ENCODE measurements around the gene MC3R.
A peak's percentile ranks its signal among the peaks of the same experiment; 100 is the strongest.

DNA sequence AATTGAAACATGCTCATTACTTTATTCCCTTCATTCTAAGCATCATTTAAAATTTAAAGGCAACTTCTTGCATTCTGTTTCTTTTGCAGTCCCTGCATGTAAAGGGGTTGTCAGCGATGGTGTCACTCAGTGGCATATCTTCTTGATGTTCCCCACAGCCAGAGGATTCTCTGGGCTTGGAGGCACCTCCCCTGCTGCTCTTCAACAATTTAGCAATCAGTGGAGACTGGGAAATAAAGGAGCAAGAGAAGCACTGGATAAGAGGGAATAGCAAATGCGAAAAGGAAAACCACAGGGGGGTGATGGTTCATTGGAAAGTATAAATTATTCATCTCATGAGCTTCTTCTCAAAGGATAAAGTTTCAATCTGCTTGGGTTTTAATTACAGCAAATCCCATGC, 30.7 kb upstream of the MC3R start:
- TF ChIP-seq, protein P1, sequence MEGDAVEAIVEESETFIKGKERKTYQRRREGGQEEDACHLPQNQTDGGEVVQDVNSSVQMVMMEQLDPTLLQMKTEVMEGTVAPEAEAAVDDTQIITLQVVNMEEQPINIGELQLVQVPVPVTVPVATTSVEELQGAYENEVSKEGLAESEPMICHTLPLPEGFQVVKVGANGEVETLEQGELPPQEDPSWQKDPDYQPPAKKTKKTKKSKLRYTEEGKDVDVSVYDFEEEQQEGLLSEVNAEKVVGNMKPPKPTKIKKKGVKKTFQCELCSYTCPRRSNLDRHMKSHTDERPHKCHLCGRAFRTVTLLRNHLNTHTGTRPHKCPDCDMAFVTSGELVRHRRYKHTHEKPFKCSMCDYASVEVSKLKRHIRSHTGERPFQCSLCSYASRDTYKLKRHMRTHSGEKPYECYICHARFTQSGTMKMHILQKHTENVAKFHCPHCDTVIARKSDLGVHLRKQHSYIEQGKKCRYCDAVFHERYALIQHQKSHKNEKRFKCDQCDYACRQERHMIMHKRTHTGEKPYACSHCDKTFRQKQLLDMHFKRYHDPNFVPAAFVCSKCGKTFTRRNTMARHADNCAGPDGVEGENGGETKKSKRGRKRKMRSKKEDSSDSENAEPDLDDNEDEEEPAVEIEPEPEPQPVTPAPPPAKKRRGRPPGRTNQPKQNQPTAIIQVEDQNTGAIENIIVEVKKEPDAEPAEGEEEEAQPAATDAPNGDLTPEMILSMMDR (IDR thresholded peaks at IDR 0.05; ENCODE audit: poor library complexity, severe bottlenecking), result no peak
- peak; percentile 14 for TF ChIP-seq POLR2AphosphoS5 (IDR thresholded peaks at IDR 0.05)
- TF ChIP-seq EZH2 (IDR thresholded peaks at IDR 0.05; ENCODE audit: borderline replicate concordance, insufficient read depth, low read length, poor library complexity, severe bottlenecking), result no peak
- TF ChIP-seq EP300 (conservative IDR thresholded peaks at IDR 0.05; ENCODE audit: poor library complexity, severe bottlenecking), result peak; percentile 61
- no peak for TF ChIP-seq MXI1 (conservative IDR thresholded peaks at IDR 0.05; ENCODE audit: poor library complexity, severe bottlenecking)
- no peak for TF ChIP-seq TAF1 (IDR thresholded peaks at IDR 0.05; ENCODE audit: low read depth)
- no peak for TF ChIP-seq RAD21 (conservative IDR thresholded peaks at IDR 0.05)
- TF ChIP-seq, protein P2, sequence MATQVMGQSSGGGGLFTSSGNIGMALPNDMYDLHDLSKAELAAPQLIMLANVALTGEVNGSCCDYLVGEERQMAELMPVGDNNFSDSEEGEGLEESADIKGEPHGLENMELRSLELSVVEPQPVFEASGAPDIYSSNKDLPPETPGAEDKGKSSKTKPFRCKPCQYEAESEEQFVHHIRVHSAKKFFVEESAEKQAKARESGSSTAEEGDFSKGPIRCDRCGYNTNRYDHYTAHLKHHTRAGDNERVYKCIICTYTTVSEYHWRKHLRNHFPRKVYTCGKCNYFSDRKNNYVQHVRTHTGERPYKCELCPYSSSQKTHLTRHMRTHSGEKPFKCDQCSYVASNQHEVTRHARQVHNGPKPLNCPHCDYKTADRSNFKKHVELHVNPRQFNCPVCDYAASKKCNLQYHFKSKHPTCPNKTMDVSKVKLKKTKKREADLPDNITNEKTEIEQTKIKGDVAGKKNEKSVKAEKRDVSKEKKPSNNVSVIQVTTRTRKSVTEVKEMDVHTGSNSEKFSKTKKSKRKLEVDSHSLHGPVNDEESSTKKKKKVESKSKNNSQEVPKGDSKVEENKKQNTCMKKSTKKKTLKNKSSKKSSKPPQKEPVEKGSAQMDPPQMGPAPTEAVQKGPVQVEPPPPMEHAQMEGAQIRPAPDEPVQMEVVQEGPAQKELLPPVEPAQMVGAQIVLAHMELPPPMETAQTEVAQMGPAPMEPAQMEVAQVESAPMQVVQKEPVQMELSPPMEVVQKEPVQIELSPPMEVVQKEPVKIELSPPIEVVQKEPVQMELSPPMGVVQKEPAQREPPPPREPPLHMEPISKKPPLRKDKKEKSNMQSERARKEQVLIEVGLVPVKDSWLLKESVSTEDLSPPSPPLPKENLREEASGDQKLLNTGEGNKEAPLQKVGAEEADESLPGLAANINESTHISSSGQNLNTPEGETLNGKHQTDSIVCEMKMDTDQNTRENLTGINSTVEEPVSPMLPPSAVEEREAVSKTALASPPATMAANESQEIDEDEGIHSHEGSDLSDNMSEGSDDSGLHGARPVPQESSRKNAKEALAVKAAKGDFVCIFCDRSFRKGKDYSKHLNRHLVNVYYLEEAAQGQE (IDR thresholded peaks at IDR 0.05; ENCODE audit: borderline replicate concordance), result peak; percentile 90

All from neural cell (in vitro differentiated cells).